Measurements from ENCODE around the gene TM7SF2.
A peak's percentile ranks its signal among the peaks of the same experiment; 100 is the strongest.

Gene TM7SF2

DNA sequence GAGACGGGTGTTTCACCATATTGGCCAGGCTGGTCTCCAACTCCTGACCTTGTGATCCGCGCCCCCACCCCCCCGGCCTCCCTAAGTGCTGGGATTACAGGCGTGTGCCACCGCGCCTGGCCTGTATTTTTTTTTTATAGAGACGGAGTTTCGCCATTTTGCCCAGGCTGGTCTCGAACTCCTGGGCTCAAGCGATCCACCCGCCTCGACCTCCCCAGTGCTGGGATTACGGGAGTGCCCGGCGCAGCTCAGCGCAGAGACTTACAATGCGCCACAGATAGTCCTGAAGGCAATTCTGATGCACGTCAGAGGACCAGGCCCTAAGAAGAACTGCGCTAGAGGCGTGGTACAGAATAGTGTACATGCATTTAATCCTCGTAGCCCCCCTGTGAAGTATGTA, 16.2 kb upstream of the TM7SF2 start:
- no peak for DNase-seq

GRCh38 chr11:65095974-65096806, 15.5 kb upstream of the TM7SF2 start, which contains the start of gene VPS51:
Gene VPS51 (plus strand): TSS chr11:65096214. CDS start chr11:65096251, 37 bp downstream.
- peak; percentile 91 for DNase-seq

DNA sequence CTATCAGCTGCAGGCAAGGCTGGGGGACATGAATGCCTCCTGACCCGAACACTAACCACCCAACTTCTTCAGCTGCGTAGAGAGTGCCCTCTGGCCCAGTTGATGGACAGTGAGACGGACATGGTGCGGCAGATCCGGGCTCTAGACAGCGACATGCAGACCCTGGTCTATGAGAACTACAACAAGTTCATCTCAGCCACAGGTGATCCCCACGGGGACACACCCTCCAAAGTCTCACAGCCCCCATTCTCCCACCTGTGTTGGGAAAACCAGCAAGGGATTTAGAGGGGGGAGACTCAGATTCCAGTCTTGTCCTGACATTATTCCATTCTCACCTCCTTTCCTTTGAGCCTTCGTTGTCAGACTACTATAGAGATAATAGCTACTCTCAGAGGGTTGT, 14.7 kb upstream of the TM7SF2 start:
- DNase-seq: no peak

GRCh38 chr11:65100674-65101350, 10.9 kb upstream of the TM7SF2 start:
- DNase-seq: no peak

DNA sequence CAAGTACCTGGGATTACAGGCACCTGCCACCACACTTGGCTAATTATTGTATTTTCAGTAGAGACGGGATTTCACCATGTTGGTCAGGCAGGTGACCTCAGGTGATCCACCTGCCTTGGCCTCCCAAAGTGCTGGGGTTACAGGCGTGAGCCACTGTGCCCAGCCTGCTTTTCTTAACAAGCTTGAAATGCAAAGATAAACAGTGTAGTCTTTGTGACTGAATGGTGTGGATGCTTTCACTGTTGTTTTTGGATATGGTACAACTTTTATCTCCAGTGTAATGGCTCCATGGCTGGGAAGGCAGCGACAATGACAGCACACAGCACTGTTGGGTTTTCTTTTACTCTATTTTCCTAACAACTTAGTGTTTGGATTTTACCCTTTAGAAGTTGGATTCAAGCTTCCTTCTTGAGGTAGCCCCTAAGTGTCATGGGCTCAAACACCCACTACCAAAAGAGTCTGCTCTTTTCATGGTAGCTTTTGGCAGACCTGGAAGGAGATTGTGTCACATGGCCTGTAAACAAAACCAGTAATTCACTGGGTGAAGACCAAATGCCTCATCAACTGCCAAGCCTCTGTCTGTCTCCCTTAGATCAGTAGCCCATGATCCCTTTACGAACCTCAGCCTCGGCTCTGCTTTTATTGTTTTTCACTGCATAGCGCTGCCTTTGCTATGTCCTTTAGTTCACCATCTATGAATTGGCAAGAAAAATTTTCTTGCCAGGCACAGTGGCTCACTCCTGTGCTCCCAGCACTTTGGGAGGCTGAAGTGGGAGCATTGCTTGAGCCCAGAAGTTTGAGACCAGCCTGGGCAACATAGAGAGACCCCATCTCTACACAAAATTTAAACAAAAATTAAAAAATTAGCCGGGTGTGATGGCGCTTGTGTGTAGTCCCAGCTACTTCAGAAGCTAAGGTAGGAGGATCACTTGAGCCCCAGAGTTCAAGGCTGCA, 9.3 kb upstream of the TM7SF2 start:
- no peak for DNase-seq

- DNase-seq: no peak
Measured at GRCh38 chr11:65103476-65103875, 8.2 kb upstream of the TM7SF2 start.

GRCh38 chr11:65104628-65105027, 7.0 kb upstream of the TM7SF2 start:
- DNase-seq: no peak

- no peak for DNase-seq
Measured at GRCh38 chr11:65107078-65107477, 4.6 kb upstream of the TM7SF2 start.

GRCh38 chr11:65107751-65108468, 3.8 kb upstream of the TM7SF2 start:
- DNase-seq: no peak

DNA sequence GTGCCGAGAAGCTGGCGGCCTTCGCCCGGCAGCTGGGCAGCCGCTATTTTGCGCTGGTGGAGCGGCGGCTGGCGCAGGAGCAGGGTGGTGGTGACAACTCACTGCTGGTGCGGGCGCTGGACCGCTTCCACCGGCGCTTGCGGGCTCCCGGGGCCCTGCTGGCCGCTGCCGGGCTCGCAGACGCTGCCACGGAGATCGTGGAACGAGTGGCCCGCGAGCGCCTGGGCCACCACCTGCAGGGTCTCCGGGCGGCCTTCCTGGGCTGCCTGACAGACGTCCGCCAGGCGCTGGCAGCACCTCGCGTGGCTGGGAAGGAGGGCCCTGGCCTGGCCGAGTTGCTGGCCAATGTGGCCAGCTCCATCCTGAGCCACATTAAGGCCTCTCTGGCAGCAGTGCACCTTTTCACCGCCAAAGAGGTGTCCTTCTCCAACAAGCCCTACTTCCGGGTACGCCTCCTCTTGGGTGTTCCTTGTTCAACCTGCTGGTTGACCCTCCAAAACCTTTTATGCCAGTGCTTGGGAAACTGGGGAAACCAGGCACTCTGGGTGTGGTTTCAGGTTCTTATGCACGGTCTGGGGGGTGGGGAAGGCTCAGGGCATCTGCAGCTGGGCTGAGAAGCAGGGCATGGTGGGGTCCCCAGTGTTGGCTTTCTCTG, 3.1 kb upstream of the TM7SF2 start:
- no peak for DNase-seq

DNA sequence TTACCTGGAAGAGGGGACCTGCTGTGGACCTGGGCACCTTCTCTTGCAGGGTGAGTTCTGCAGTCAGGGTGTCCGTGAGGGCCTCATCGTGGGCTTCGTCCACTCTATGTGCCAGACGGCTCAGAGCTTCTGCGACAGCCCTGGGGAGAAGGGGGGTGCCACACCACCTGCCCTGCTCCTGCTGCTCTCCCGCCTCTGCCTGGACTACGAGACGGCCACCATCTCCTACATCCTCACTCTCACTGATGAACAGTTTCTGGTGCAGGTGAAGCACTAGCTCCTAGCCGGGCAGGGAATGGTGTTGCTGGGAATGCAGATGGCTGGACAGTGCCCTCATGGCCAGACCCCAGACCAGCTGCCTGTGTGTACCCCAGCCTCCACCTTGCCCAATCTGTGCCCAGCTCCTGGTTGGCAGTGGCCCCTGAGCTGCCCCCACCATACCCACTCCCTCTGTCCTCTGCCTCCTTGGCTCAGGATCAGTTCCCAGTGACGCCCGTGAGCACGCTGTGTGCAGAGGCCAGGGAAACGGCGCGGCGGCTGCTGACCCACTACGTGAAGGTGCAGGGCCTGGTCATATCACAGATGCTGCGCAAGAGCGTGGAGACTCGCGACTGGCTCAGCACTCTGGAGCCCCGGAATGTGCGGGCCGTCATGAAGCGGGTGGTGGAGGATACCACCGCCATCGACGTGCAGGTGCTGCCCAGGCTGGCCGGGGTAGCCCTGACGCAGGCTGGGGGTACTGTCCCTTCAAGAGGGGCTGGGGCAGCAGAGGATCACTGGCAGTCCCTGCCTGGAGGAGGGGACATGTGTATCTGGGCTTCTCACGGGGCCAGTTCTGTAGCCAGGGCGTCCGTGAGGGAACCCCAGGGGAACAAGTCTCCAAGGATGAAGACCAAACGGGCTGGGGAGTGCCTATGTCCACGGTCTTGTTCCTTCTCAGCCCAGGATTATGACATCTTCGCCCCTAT, 2.2 kb upstream of the TM7SF2 start:
- no peak for DNase-seq

- DNase-seq: peak; percentile 96
Measured at GRCh38 chr11:65110354-65110861, 1.3 kb upstream of the TM7SF2 start.

- DNase-seq: no peak
Measured at GRCh38 chr11:65111159-65111743, 421 bp upstream of the TM7SF2 start.

GRCh38 chr11:65112546-65113360, 1.1 kb downstream of the TM7SF2 start:
- peak; percentile 80 for DNase-seq

DNA sequence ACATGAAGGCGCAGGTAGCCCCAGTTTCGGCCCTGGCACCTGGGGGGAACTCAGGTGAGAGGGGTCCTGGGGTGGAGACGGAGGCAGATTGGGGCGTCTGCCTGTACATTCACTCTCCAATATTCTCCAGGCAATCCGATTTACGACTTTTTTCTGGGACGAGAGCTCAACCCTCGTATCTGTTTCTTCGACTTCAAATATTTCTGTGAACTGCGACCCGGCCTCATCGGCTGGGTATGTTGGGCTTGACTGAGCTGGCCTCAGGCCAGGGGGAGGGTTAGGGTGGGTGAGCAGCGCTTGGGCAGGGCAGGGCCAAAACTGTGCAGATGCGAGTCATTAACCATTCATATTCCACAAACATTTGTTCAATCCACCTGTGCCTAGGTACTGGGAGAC, 1.7 kb downstream of the TM7SF2 start:
- no peak for DNase-seq

DNA sequence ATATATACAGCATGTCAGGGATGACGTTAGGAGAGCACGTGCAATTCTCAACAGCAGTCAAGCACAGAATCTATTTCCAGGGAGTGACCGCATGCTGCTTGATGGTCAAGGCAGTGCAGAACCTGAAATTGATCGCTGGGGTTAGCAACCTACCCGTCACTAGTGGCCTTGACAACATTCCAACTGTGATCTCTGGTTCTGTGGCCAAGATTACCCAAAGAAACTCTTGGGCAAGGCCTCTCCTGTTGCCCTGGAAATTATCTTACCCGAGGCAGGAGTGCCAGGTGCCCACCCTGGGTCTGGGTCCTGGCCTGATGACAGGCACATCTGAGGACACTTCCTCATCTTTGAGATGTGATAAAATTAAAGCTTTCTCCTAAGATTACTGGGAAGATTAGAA, 2.2 kb downstream of the TM7SF2 start:
- no peak for DNase-seq

GRCh38 chr11:65114538-65115171, 3.0 kb downstream of the TM7SF2 start:
- DNase-seq: no peak

DNA sequence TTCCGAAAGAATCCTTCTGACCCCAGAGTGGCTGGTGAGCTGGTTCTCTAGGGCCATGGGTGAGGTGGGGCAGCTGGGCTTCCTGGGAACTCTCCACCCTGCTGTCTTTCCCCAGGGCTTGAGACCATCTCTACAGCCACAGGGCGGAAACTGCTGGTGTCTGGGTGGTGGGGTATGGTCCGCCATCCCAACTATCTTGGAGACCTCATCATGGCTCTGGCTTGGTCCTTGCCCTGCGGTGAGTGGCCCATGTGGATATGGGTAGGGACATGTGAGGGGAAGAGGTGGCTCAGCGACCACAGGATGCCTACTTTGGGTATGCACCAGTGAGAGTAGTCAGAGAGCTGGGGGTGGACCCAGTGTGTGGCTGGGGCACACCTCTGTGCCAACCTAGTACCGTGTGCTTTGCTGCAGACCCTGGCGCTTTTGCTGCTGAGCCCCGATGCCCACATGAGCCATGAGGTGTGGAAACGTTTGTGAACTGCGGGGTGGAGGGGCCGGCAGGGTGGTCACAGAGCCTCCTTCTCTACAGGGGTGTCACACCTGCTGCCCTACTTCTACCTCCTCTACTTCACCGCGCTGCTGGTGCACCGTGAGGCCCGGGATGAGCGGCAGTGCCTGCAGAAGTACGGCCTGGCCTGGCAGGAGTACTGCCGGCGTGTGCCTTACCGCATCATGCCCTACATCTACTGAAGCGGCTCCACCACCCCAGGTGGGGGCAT, 3.9 kb downstream of the TM7SF2 start:
- DNase-seq: no peak
